ENCODE results near the gene CPM.

The CPM gene

GRCh38 chr12:68932961-68933893 lies at the start of gene CPM:
Gene CPM (minus strand): TSS chr12:68933171. CDS start chr12:68932837, 334 bp downstream.
- peak; percentile 23 for DNase-seq

- peak; percentile 13 for DNase-seq
These were observed 48.5 kb upstream of the CPM start for GRCh38 chr12:68981516-68981915.

- no peak for DNase-seq
These were observed 47.7 kb upstream of the CPM start for GRCh38 chr12:68980476-68981212.

DNA sequence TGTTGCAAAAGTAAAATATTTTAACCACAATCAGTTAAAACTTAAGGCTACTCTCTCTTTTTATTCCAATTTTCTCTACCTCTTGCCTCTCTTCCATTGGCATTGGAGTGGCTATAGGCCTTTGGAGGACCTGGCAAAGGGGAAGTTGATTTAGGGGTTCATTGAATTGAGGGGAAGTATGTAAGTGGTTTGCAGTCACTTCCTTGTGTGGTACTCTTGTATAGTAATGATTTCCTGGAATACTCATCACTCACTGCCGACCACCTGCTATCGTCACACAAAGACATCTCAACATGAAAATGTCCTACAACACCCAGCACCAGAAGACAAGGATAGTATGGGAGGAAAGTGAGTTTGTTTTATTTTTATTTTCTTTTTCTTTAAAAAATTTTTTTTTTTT lies 45.7 kb upstream of the CPM start:
- no peak for DNase-seq

GRCh38 chr12:68977909-68978610 lies 45.1 kb upstream of the CPM start:
- no peak for DNase-seq

DNA sequence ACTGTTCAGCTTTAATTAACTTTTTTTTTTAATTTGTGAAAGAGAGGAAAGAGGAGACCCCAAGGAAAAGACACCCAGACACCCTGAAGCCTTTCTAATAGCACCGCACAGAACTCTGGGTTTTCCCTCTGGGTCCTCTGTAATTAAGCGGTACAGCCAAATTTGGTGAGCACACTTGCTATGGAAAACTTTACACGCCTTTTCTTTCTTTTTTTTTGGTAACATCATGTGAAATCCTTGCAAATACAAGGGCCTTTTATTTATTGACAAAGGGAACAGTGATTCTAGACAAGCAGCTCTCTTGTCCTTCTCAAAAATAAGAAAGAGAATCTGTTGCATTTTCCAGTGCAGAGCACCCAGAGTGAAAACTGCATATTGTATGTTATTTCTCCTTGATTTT lies 44.4 kb upstream of the CPM start:
- DNase-seq: no peak

DNA sequence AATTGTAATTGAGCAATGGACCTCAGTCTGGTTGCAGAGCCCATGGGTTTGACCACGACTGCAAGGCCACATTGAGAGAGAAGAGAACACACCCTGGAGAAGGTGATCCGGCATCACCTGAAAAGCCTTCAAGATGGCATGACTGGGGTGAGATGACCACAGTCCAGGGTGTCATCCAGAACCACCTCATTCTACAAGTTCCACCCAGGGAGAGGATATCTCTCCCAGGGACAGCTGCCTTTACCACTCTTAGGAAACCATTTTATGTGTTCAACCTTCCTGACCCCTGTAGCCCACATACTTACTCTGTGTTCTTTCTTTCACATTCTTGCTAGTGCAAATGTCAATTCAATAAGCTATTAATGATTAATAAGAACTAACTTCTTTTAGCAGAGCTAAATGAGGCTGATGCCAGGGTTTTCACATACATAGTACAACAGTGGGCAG lies 43.4 kb upstream of the CPM start:
- no peak for DNase-seq

DNA sequence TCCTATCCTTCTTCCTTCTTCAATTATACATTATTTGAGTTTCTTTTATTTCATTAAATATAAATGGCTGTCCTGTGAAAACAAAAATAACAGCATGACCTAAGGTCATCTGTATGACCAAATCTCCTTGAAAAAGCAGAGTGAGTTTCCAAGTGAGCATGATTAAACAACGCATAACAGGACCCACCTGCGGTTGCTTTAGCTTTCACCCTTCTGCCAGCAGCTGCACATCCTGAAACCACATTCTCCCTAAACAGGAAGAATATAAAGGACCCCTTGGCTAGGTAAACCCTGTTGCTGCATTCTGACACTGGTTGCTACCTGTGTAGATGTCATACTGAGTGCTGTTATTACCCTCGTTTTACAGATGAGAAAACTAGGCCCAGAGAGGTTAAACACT lies 42.8 kb upstream of the CPM start:
- DNase-seq: no peak

- no peak for DNase-seq
These were observed 39.6 kb upstream of the CPM start for GRCh38 chr12:68972595-68972994.

- peak; percentile 66 for DNase-seq
These were observed 38.4 kb upstream of the CPM start for GRCh38 chr12:68971404-68971803.

DNA sequence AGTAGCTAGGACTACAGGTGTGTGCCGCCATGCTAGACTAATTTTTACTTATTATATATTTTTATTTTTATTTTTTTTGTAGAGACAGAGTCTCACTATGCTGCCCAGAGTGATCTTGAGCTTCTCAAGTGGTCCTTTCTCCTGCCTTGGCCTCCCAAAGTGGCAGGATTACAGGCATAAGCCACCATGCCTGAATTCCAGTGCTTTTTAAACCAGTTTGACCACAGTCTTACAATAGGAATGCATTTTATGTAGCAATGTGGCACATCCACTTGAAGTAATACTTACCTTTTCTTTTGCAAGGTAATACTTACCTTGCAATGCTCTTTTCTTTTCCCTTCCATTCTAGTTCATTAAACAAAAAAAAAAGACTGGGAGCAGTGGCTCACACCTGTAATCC lies 38.0 kb upstream of the CPM start:
- no peak for DNase-seq

DNA sequence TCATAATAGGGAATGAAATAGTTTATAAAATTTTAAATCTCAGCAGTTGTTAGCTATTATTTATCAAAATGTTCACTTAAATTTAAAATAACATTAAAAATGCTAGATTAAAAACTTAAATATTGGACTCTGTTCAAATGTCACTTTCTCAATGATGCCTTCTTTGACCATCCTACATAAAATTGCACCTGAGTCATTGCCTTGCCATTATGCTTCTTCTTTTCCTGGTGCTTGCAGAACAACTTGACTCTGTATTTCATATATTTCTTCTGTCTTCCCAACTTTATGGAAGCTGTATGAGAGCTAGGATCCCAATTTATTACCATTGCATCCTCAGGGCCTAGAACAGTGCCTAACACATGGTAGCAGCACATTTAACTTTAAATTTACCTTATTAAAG lies 37.3 kb upstream of the CPM start:
- DNase-seq: no peak

DNA sequence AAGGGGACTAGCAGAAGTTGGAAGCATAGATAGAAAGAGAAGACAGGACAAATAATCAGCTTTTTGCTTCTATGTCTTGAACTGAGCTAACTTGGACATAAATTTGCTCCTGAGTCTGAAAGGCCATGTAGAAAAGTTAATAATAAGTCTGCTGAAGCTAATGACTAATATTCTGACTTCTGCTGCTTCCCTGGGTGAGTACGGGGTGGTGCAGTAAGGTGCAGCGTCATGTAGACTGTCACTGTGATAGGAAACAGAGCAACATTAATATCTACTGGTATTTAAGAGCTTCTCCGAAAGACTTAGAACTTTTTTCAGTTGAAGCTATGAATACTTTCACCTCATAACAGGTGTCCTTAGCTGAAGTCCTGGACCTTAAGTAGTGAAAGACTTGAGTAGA lies 34.1 kb upstream of the CPM start:
- DNase-seq: no peak

DNA sequence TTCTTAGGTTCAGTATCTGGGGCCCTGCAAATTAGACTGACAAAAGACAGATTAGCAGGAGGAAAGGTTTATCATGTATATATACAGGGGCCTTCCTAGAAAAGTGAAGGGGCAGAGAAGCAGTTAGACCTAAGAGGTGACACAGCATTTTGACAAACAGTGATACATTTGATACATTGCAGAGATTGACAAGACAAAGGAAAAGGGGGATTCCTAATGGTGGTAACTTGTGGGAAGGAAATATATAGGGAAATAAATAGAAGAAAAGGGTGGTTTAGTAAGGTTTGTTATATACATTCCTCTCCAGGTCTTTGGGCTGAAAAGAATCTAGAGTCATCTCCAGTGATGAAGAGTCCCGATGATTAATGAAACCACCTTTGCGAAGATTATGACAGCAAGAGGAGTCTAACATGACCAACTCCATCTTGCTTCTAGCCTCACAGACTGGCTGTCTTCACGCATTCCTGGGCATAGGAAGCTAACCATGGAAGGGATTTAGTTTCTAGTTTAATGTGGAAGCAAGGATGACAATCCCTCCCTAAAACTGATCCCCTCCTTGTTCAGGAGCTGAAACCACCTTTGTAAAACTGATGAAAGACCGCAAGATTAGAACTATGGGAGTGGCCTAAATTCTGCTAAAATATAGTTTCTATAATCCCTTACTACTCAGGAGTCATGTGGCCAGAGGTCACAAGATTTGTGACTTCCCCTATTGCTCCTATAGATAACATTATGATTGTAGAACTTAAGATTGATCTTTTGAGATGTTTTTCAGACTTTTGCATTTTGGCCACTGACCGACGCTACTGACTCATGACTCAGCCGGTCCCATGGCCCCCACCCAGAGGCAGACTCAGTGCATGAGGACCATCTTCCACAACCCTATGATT lies 31.1 kb upstream of the CPM start:
- no peak for DNase-seq

DNA sequence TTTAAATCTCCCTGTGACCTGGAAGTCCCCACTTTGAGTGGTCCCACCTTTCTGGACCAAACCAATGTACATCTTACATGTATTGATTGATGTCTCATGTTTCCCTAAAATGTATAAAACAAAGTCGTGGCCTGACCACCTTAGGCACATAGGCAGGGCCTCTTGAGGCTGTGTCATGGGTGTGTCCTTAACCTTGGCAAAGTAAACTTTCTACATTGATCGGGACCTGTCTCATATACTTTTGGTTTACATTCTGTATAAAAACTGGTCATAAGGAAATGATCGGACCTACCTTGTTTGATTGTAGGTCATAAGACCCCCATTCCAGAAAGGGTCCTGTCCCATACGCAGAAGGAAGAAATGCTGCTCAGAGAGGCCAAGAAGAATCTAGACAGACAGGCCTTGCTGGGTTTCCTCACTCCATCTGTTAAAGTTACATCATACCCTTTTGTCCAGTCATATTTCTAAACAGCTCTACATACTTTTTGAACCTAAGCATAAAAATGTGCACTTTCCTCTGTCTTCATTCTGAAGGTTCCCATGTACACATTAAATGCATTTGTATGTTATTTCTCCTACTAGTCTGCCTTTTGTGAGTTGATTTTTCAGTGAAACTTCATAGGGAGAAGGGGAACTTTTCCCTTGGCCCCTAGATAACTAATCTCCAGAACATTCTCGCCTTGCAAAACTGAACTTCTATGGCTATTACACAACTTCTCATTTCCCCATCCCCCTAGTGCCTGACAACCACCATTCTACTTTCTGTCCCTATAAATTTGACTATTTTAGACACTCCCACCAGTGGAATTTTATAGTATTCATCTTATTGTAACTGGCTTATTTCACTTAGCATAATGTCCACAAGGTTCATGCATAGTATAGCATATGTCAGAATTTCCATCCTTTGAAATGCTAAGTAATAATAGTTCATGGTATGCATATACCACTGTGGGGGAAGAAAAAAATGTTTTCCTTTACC lies 30.2 kb upstream of the CPM start:
- DNase-seq: peak; percentile 9

DNA sequence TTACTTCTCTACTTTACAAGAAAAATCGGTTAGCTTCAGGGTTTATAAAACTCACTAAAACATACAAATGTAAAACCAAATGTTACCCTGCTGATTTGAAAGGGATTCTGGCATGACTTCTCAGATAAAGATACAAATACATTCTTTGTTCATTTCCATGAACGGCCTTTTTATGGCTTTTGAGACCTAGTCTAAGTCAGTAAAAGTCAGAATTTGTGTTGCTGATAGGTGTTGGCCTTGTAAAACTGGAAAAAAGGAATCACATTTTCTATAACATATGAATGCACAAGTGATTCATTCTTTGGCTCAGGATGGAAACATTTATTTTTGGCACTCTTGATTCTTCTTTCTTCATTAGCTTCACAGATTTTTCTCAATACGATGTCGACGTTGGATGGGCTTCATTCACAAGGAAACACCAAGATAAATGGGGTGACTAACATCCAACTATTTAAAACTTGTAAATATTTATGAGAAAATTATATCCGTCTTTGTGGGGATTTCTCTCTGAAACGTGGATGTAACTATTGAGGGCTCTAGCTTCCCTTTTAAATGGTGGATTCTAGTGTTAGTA lies 27.0 kb upstream of the CPM start:
- peak; percentile 37 for DNase-seq

DNA sequence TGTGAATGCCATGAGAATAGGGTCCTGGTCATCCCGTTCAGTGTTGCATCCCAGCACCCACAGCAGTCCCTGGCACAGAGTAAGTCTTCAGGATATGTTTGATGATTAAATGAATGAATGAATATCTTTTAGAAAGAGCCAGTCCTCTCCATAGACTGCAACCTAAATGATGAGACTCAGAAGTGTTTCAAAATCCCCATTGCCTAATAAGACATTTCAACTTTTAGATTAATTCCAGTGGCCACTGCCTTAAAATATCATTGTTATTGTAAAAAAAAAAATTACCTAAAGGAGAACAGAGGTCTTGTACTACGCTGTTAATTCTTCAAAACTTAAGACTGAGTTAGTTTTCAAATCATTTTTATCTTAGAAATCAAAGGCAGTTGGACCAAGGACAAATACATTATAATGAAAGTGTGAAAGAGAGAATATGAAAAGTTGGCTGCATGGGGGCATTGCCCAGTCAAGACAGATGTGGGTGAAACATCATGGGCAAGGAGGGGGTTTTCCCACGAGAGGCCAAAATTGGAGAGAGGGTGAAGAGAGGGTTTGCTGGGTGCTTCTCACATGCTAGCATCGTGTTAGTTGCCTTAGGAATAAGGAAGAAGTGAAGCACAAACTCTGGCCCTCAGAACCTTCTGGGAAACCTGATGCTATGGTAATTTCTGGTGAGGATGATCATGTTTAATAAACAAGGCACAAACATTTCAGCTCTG lies 26.3 kb upstream of the CPM start:
- no peak for DNase-seq

DNA sequence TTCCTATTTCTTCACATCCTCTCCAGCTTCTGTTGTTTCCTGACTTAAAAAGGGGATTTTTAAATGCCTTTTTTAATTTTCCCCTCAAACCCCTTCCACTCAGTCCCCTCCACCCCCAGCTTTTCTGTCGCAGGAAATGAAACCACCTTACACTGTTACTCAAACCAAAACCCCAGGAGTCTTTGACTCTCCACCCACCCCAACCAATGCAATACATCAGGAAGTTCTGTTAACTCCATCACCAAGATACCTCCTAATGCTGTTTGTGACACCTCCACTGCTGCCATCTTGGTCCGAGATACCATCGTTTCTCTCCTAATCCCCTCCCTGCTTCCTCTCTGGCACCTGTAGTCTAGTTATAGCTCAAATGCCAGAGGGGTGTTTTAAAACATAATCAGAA lies 25.4 kb upstream of the CPM start:
- no peak for DNase-seq

GRCh38 chr12:68957273-68957672 lies 24.3 kb upstream of the CPM start:
- DNase-seq: no peak

- DNase-seq: no peak
These were observed 23.5 kb upstream of the CPM start for GRCh38 chr12:68956466-68956865.
